NCI-H2196 (cell line): ENCODE results near the gene TSPAN5.

Source experiments
- DNase-seq: peaks from one replicate; lab custom pipeline; 2025; ENCODE audit not compliant: unreplicated experiment; lab: John Stamatoyannopoulos, UW

TSPAN5 gene

GRCh38 chr4:98646422-98646821, 12.0 kb downstream of the TSPAN5 start:
- no peak for DNase-seq

GRCh38 chr4:98645527-98645926, 12.9 kb downstream of the TSPAN5 start:
- DNase-seq = no peak

GRCh38 chr4:98643755-98644154, 14.7 kb downstream of the TSPAN5 start:
- DNase-seq = no peak

GRCh38 chr4:98642991-98643426, 15.4 kb downstream of the TSPAN5 start:
- DNase-seq = no peak

GRCh38 chr4:98641906-98642668, 16.3 kb downstream of the TSPAN5 start:
- DNase-seq = no peak

GRCh38 chr4:98641376-98641775, 17.0 kb downstream of the TSPAN5 start:
- no peak for DNase-seq

- DNase-seq = no peak
These were observed 18.9 kb downstream of the TSPAN5 start for GRCh38 chr4:98639523-98639922.

- no peak for DNase-seq
These were observed 19.3 kb downstream of the TSPAN5 start for GRCh38 chr4:98639108-98639507.

- no peak for DNase-seq
These were observed 19.8 kb downstream of the TSPAN5 start for GRCh38 chr4:98638661-98639060.

- no peak for DNase-seq
These were observed 24.4 kb downstream of the TSPAN5 start for GRCh38 chr4:98634061-98634460.

GRCh38 chr4:98633159-98633558, 25.3 kb downstream of the TSPAN5 start:
- DNase-seq = no peak

- no peak for DNase-seq
These were observed 26.2 kb downstream of the TSPAN5 start for GRCh38 chr4:98632258-98632657.

- no peak for DNase-seq
These were observed 26.9 kb downstream of the TSPAN5 start for GRCh38 chr4:98631506-98631905.

GRCh38 chr4:98630737-98631454, 27.5 kb downstream of the TSPAN5 start:
- DNase-seq = no peak

- DNase-seq = no peak
These were observed 30.7 kb downstream of the TSPAN5 start for GRCh38 chr4:98627531-98628257.

- no peak for DNase-seq
These were observed 32.1 kb downstream of the TSPAN5 start for GRCh38 chr4:98626350-98626749.

- DNase-seq = no peak
These were observed 32.5 kb downstream of the TSPAN5 start for GRCh38 chr4:98625920-98626319.

GRCh38 chr4:98625399-98625798, 33.0 kb downstream of the TSPAN5 start:
- no peak for DNase-seq

- DNase-seq = no peak
These were observed 33.8 kb downstream of the TSPAN5 start for GRCh38 chr4:98624642-98625041.

GRCh38 chr4:98624144-98624543, 34.3 kb downstream of the TSPAN5 start:
- no peak for DNase-seq

GRCh38 chr4:98623126-98623802, 35.1 kb downstream of the TSPAN5 start:
- no peak for DNase-seq
